GM20431 (cell line): ENCODE data around the gene ANXA6.
"Not testable (repeated sequence)": the region's sequence is repeated elsewhere in the genome, so short reads cannot be mapped to it uniquely, and the experiment has no call there.

Experiments used
- in situ Hi-C: fragments of 300-500 bp; cut with MseI, MboI; formaldehyde crosslinking; loops from one replicate; pipeline ENCODE4 v1.15.0; 2020; ENCODE audit warnings: low sequenced_read_pairs; ENCODE audit not compliant: unreplicated experiment

The ANXA6 gene

GRCh38 chr5:151157426-151158286, at the start of gene ANXA6:
TSS of gene ANXA6 (minus strand) at chr5:151157779. CDS start at chr5:151147901, 9,878 bp downstream.
- in situ Hi-C loops: no loop called here

DNA sequence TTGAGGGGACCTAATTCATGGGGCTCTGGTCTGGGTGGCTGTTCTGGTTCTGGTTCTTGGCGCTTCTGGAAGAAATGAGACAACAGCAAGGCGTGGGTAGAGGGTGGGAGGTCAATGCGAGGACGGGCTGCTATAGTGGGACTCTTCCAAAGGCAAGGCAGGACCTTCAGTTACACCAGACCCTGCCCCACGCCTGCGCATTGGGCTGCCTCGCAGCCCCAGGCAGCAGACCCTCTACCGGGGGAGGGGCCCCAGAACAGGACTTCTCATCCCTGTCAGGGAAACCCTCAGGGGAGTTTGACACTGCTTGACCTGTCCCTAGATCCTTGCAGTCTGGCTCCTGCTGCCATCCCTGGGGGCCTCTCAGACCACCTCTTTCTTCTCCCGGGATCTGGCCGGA, 47.8 kb upstream of the ANXA6 start:
- in situ Hi-C loops: no loop called here

- in situ Hi-C loops: no loop called here
These were observed 46.5 kb upstream of the ANXA6 start for GRCh38 chr5:151204051-151204450.

DNA sequence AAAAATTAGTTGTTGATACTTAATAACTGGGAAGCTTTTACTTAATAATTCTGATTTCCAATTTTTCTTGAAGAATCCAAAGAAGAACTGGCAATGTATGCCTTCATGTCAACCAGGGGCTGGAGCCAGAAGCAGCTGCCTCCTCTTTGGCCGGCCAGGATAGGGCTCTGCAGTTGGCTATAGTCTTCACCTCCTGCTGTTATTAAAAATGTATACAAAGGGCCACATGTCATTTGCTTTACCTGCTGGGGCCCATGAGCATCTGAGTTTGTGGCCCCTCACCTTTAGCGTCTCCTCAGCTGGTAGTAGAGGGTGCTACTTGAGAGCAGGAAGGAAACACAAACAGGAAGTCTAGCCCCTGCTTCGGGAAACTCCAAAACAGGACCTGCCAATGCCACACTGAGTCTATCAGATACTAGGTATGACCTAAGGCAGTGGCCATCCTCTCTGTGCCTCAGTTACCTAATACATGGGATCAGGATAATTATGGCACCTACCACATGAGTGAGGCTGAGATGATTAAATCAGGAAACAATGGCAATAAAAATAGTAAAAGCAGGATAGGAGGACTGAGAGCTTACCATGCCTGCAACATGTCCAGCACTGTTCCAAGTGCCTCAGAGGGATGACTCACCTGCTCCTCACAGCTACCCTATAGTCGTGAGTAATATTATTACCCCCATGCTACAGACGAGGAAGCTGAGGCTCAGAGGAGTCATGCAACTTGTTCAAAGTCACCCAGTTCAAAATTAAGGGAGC, 45.0 kb upstream of the ANXA6 start:
- in situ Hi-C loops: no loop called here

GRCh38 chr5:151200913-151201595, 43.5 kb upstream of the ANXA6 start:
- in situ Hi-C loops: no loop called here

DNA sequence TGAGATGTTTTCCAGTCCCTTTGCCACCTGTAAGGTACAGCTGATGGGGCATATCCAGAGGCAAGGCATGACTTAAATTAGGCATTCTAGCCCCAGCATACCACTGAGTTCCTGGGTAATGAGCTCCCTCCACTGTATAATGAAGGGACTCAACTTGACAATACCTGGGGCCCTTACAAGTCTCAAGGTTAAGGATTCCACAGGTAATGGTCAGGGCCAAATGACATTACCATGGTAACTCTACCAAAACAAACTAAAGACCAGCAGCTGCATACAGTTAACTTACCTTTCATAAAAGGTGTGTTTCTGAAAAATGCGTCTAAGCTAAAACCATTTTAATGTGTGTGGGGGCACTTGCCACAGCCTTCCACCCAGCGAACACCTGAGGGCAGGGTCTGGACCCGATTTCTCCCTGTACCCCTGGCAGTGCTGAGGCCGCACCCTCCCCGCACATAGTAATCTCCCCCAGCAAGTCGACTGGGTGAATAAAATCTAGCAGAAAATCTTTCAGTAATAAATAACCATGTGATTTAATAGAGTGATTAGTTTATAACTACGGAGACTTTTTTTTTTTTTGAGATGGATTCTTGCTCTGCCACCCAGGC, 42.1 kb upstream of the ANXA6 start:
- in situ Hi-C loops: no loop called here

- in situ Hi-C loops: no loop called here
These were observed 41.3 kb upstream of the ANXA6 start for GRCh38 chr5:151198861-151199260.

DNA sequence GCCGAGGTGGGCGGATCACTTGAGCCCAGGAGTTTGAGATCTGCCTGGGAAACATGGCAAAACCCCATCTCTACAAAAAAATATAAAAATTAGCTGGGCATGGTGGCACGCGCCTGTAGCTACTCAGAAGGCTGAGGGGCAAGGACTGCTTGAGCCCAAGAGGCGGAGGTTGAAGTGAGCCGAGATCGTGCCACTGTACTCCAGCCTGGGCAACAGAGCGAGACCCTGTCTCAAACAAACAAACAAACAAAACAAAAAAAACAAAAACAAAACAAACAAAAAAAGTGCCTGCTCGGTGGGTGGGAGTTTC, 39.7 kb upstream of the ANXA6 start:
- in situ Hi-C loops: not testable (repeated sequence)

DNA sequence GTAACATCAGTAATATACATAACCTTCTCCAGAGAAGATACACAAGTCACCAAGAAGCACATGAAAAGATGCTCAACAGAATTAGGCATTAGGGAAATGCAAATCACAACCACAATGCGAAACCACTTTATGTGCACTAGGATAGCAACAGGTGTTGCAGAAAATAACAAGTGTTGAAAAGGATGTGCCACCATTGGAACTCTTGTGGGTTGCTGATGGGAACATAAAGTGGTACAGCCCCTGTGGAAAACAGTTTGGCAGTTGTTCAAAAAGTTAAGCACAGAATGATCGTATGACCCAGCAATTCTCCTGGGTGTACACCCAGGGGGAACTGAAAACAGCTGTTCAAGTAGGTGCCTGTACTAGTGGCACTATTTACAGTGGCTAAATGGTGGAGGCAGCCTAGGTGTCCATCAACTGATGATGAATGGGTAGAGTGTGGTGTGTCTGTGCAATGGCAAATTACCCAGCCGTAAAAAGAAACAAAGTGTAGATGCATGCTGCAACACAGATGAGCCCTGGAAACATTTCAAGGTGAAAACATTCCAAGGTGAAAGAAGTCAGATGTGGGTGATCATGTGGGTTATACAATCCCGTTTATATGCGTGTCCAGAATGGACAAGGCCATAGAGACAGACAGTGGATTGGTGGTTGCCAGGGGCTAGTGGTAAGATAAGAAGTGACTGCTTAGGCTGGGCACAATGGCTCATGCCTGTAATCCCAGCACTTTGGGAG, 39.1 kb upstream of the ANXA6 start:
- in situ Hi-C loops: no loop called here

GRCh38 chr5:151195622-151196021, 38.0 kb upstream of the ANXA6 start:
- in situ Hi-C loops: no loop called here

DNA sequence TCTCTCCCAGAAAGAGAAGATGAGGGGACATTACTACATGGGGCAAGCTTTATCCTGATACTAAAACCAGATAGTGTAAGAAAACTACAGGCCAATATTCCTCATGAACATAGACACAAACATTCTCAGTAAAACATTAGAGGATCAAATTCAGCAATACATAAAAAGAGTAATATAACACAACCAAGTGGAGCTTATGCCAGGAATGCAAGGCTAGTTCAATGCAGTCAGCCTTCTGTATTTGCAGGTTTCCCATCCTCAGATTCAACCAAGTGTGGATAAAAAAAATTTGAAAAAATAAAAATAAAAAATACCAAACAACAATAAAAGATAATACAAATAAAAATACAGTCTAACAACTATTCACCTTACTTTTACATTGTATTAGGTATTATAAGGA, 35.0 kb upstream of the ANXA6 start:
- in situ Hi-C loops: no loop called here

DNA sequence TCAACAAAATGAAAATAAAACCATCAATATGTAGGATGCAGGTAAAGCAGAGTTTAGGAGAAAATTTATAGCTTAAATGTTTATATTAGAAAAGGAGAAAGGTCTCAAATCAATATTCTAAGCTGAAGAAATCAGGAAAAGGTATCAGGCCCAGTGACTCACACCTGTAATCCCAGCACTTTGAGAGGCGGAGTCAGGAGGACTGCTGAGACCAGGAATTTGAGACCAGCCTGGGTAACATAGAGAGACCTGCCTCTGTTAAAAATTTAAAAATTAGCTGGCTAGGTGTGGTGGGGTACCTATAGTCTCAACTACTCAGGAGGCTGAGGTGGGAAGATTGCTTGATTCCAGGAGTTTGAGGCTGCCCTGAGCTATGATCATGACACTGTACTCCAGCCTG, 34.1 kb upstream of the ANXA6 start:
- in situ Hi-C loops: no loop called here

- in situ Hi-C loops: no loop called here
These were observed 31.6 kb upstream of the ANXA6 start for GRCh38 chr5:151189151-151189550.

DNA sequence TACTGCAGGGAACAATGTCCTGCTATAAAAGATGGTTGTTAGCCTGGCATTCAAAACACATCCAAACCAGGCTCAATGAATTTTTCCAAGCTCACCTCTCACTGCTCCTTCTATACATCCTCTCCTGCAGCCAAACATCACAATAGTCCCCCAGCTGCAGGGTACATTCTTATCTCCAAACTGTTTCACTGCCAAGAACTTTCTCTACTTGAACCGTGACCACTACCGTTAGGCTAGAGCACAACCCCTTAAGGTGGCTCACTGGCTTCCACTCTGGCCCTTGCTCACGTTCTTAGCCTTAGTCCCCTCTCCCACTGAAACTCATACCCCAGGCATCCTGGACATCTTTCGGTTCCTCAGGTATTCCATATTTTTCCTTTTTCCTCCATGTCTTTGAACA, 29.0 kb upstream of the ANXA6 start:
- in situ Hi-C loops: no loop called here

DNA sequence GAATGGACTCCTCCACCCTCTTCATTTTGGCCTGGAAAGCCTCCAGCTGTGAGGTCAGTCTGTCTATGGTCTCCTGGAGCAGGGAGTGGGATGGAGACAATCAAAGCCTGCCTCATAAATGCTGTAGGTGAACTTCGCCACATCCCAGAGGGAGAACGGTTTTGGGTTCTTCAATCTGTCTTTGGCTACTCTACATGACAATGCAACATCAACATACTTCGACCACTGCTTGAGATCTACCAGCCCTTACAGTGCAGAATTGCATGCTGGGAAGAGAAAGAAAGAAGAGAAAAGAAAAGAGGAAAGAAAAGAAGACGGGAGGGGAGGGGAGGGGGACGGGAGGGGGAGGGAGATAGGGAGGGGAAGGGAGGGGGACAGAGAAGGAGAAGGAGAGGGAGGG, 28.5 kb upstream of the ANXA6 start:
- in situ Hi-C loops: no loop called here

DNA sequence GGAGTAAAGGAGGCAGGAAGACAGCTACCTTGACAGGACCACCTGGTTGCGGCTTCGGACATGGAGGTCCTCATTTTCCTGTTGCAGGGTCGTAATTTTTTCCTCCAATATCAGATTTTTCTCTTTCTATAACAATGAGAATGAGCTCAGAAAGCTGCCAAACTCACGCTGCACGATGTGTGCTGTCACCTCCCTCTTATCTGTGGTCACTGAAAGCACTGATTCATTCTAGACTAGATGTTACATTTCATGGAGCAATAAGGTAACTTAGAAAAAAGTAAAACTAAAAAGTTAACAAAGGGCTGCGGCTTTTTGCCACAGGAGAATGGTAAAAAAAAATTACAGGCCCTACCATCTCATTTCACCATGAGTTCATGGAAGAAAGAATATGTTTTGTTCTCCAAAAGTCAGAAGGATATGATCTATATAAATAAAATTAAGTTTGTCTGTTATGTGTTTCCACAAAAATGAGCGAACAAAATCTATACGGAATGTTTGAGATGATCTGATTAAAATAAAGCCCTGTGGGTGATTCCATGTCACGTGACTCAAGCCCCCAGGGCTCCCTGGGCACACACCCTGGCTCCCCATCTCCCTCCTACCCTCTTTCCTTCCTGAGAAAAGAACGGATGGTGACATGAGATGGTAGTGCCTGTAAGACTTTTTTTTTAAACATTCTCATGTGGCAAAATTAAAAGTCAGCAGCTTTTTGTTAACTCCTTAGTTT, 26.9 kb upstream of the ANXA6 start:
- in situ Hi-C loops: no loop called here

GRCh38 chr5:151183456-151184245, 26.1 kb upstream of the ANXA6 start:
- in situ Hi-C loops: no loop called here

DNA sequence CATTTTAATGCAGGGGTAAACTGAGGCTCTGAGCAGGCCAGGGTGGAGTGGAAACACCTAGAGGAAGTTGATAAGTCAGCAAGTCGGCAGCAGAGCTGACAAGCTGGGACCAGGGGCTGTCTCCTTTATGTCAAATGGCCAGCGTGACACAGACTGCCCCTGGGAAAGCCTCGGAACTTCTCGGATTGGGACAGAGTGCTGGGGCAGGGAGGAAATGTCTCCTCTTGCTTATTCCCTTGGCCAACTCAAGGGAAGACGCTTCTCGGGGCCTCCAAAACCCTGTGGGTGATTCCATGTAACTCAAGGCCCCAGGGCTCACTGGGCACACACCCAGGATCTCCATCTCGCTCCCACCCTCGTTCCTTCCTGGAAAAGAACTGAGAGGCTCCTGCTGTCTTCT, 25.4 kb upstream of the ANXA6 start:
- in situ Hi-C loops: no loop called here

- in situ Hi-C loops: no loop called here
These were observed 24.9 kb upstream of the ANXA6 start for GRCh38 chr5:151182524-151182900.
